Transverse colon (tissue), 4 donors: Measurements from ENCODE around the gene FXYD2.

Experiments used
- EP300 ChIP-seq: sonication (generic); formaldehyde crosslinking; IDR thresholded peaks from one replicate; pipeline ENCODE4 v1.6.1; 2017; ENCODE audit warnings: antibody characterized with exemption, low read depth
- POLR2A ChIP-seq: fragments of 450-650 bp; IDR thresholded peaks from one replicate; pipeline ENCODE4 v1.6.1; 2016; ENCODE audit warnings: antibody characterized with exemption, mild to moderate bottlenecking, moderate library complexity
- POLR2AphosphoS5 ChIP-seq, 3 donors: sonication (generic); formaldehyde crosslinking; IDR thresholded peaks; one replicate each; pipeline ENCODE4 v1.6.1; 2016; ENCODE audit warnings: antibody characterized with exemption in 3 of 3
- TF ChIP-seq, protein P1 (sequence below), 5 experiments: fragments of 200-600 bp in 3 of 5; fragments of 450-650 bp in 2 of 5; sonication (generic) in 3 of 5; IDR thresholded peaks; 1 replicate in 2 of 5; 2 replicates in 3 of 5; pipeline ENCODE4 v1.5.1; 2016 to 2017; ENCODE audit warnings: antibody characterized with exemption in 5 of 5, inconsistent platforms in 3 of 5, mild to moderate bottlenecking in 2 of 5, moderate library complexity in 1 of 5

DNA sequence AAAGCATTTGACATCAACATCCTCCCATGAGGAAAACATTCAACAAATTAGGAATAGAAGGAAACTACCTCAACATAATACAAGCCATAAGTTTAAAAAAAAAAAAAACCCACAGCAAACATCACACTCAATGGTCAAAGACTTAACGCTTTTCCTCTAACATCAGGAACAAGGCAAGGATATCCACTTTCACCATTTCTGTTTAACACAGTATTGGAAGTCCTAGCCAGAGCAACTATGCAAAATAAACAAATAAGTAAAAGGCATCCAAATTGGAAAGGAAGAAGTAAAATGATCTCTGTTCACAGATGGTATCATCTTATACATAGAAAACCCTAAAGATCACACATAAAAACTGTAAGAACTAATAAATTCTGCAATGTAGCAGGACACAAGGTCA is 38.8 kb upstream of the FXYD2 start:
- TF ChIP-seq, protein P1, sequence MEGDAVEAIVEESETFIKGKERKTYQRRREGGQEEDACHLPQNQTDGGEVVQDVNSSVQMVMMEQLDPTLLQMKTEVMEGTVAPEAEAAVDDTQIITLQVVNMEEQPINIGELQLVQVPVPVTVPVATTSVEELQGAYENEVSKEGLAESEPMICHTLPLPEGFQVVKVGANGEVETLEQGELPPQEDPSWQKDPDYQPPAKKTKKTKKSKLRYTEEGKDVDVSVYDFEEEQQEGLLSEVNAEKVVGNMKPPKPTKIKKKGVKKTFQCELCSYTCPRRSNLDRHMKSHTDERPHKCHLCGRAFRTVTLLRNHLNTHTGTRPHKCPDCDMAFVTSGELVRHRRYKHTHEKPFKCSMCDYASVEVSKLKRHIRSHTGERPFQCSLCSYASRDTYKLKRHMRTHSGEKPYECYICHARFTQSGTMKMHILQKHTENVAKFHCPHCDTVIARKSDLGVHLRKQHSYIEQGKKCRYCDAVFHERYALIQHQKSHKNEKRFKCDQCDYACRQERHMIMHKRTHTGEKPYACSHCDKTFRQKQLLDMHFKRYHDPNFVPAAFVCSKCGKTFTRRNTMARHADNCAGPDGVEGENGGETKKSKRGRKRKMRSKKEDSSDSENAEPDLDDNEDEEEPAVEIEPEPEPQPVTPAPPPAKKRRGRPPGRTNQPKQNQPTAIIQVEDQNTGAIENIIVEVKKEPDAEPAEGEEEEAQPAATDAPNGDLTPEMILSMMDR (IDR thresholded peaks at IDR 0.05), result no peak
- no peak for TF ChIP-seq POLR2A
- no peak for TF ChIP-seq POLR2AphosphoS5 (IDR thresholded peaks at IDR 0.05)
- TF ChIP-seq EP300, result no peak
